RWPE1 (cell line): ENCODE data around the gene RAPGEF2.
"Not testable (repeated sequence)": the region's sequence is repeated elsewhere in the genome, so short reads cannot be mapped to it uniquely, and the experiment has no call there.

Experiments
- CTCF ChIA-PET: fragments of 350-600 bp; sonication (Branson Sonifier 250); formaldehyde crosslinking; extraction: SDS; loops from one replicate; lab custom pipeline; 2021; lab: Yijun Ruan, JAX
- POLR2A ChIA-PET: fragments of 400-600 bp; formaldehyde crosslinking; extraction: SDS; loops from one replicate; lab custom pipeline; 2020; ENCODE audit warnings: antibody characterized with exemption; ENCODE audit not compliant: low non-redundant PET; lab: Yijun Ruan, JAX
- DNase-seq: peaks from one replicate; pipeline ENCODE4 v3.0.0; 2012; ENCODE audit warnings: low spot score
- H3K27ac ChIP-seq: fragments of 450-650 bp; 2 replicates; pipeline ENCODE4 v1.5.1; 2017
- CTCF ChIP-seq: fragments of 450-650 bp; conservative IDR thresholded peaks from 2 replicates; pipeline ENCODE4 v1.5.1; 2017; ENCODE audit warnings: low read depth, mild to moderate bottlenecking

The RAPGEF2 gene

GRCh38 chr4:159077702-159078495 is 25.0 kb upstream of the RAPGEF2 start:
- CTCF ChIA-PET = interaction anchor here (0.7 kb wide), 1 partner anchor 144 kb away, joined by 3 read pairs; no protein-coding TSS in a partner anchor
- POLR2A ChIA-PET = no interaction called here
- DNase-seq = peak; percentile 48
- no peak overlapping the region for H3K27ac ChIP-seq
- no peak for TF ChIP-seq CTCF

- no peak for TF ChIP-seq CTCF
- ChIA-PET POLR2A (no interaction called here), CTCF (interaction anchor here (0.6 kb wide), 1 partner anchor 10 kb away, joined by 3 read pairs; no protein-coding TSS in a partner anchor)
- no peak for DNase-seq
- no peak overlapping the region for H3K27ac ChIP-seq
Measured at GRCh38 chr4:159079074-159079473, 23.8 kb upstream of the RAPGEF2 start.

GRCh38 chr4:159086606-159087005 is 16.3 kb upstream of the RAPGEF2 start:
- CTCF ChIA-PET = no interaction called here
- POLR2A ChIA-PET = no interaction called here
- no peak for DNase-seq

GRCh38 chr4:159090255-159090654 is 12.6 kb upstream of the RAPGEF2 start:
- H3K27ac ChIP-seq = no peak overlapping the region
- no peak for TF ChIP-seq CTCF
- POLR2A ChIA-PET = no interaction called here
- DNase-seq = no peak
- CTCF ChIA-PET = no interaction called here

More at GRCh38 chr4:159086606-159087005, 16.3 kb upstream of the RAPGEF2 start:
- TF ChIP-seq CTCF = no peak
- H3K27ac ChIP-seq = no peak overlapping the region

GRCh38 chr4:159094156-159094555 is 8.7 kb upstream of the RAPGEF2 start:
- H3K27ac ChIP-seq, DNase-seq, POLR2A ChIA-PET, CTCF ChIA-PET: not testable (repeated sequence)

GRCh38 chr4:159096434-159096833 is 6.4 kb upstream of the RAPGEF2 start:
- no peak for TF ChIP-seq CTCF
- H3K27ac ChIP-seq = no peak overlapping the region
- DNase-seq = no peak
- ChIA-PET CTCF (no interaction called here), POLR2A (no interaction called here)

- no peak for TF ChIP-seq CTCF
- no peak overlapping the region for H3K27ac ChIP-seq
- ChIA-PET POLR2A (no interaction called here), CTCF (interaction anchor here (0.7 kb wide), 1 partner anchor 139 kb away, joined by 3 read pairs; no protein-coding TSS in a partner anchor)
- DNase-seq = no peak
Measured at GRCh38 chr4:159097144-159097543, 5.7 kb upstream of the RAPGEF2 start.
